Liver (tissue), 9 donors: ENCODE results near the gene SORCS2. TPM values are rescaled to one million over a fixed set of nuclear protein-coding genes. Genes with fewer than 3 reads are reported as not detected.

Experiments
- DNase-seq: peaks from one replicate; pipeline ENCODE4 v3.0.0-alpha.2; 2017; ENCODE audit warnings: low spot score
- H3K27ac ChIP-seq, 2 donors: one replicate each; pipeline ENCODE4 v1.7.0; 2013; ENCODE audit warnings: inconsistent platforms in 2 of 2, low read length in 2 of 2, control low read depth in 1 of 2, low read depth in 1 of 2, mild to moderate bottlenecking in 1 of 2
- H3K27me3 ChIP-seq, 4 donors: one replicate each; pipeline versions ENCODE4 v1.6.1 to v1.7.0; 2013; ENCODE audit warnings: low read length in 3 of 4, inconsistent platforms in 1 of 4, mild to moderate bottlenecking in 1 of 4, moderate library complexity in 1 of 4; ENCODE audit not compliant: control insufficient read depth in 4 of 4, insufficient read depth in 4 of 4
- H3K36me3 ChIP-seq, 4 donors: one replicate each; pipeline versions ENCODE4 v1.6.1 to v1.7.0; 2013; ENCODE audit warnings: low read length in 3 of 4, mild to moderate bottlenecking in 3 of 4, low read depth in 1 of 4, moderate library complexity in 1 of 4; ENCODE audit not compliant: control insufficient read depth in 4 of 4, insufficient read depth in 3 of 4
- H3K4me1 ChIP-seq, 4 donors: one replicate each; pipeline versions ENCODE4 v1.6.1 to v1.7.0; 2013; ENCODE audit warnings: low read length in 3 of 4, mild to moderate bottlenecking in 3 of 4, moderate library complexity in 1 of 4; ENCODE audit not compliant: control insufficient read depth in 4 of 4, insufficient read depth in 4 of 4
- H3K4me3 ChIP-seq, 3 donors: one replicate each; pipeline versions ENCODE4 v1.6.1 to v1.7.0; 2013; ENCODE audit warnings: low read length in 3 of 3, control low read depth in 1 of 3, low read depth in 1 of 3, mild to moderate bottlenecking in 1 of 3
- H3K9ac ChIP-seq, 2 donors: one replicate each; pipeline ENCODE4 v1.7.0; 2013; ENCODE audit warnings: low read length in 2 of 2, mild to moderate bottlenecking in 2 of 2, moderate library complexity in 2 of 2, control low read depth in 1 of 2, low read depth in 1 of 2
- H3K9me3 ChIP-seq, 4 donors: one replicate each; pipeline versions ENCODE4 v1.6.1 to v1.7.0; 2013; ENCODE audit warnings: low read length in 3 of 4; ENCODE audit not compliant: control insufficient read depth in 4 of 4
- EGR1 ChIP-seq, 2 donors: IDR thresholded peaks; 2 replicates each; pipeline ENCODE4 v1.6.1; 2016 to 2018; ENCODE audit warnings: antibody characterized with exemption in 2 of 2, low read depth in 2 of 2
- FOXA1 ChIP-seq: IDR thresholded peaks from 2 replicates; pipeline ENCODE4 v1.6.1; 2016; ENCODE audit warnings: antibody characterized with exemption
- FOXA2 ChIP-seq: IDR thresholded peaks from 2 replicates; pipeline ENCODE4 v1.6.1; 2016; ENCODE audit warnings: antibody characterized with exemption
- GABPA ChIP-seq, 2 donors: IDR thresholded peaks in 1 of 2; conservative IDR thresholded peaks in 1 of 2; 2 replicates each; pipeline ENCODE4 v1.6.1; 2016; ENCODE audit warnings: antibody characterized with exemption in 2 of 2, mild to moderate bottlenecking in 1 of 2, moderate library complexity in 1 of 2
- HNF4A ChIP-seq, 2 donors: conservative IDR thresholded peaks; 2 replicates each; pipeline ENCODE4 v1.6.1; 2016; ENCODE audit warnings: antibody characterized with exemption in 2 of 2, mild to moderate bottlenecking in 2 of 2
- HNF4G ChIP-seq: IDR thresholded peaks from 2 replicates; pipeline ENCODE4 v1.6.1; 2016; ENCODE audit warnings: antibody characterized with exemption
- JUND ChIP-seq, 2 donors: IDR thresholded peaks; 2 replicates each; pipeline ENCODE4 v1.6.1; 2016; ENCODE audit warnings: antibody characterized with exemption in 2 of 2
- MAX ChIP-seq: IDR thresholded peaks from 2 replicates; pipeline ENCODE4 v1.6.1; 2016; ENCODE audit warnings: antibody characterized with exemption
- NR2F2 ChIP-seq: IDR thresholded peaks from 2 replicates; pipeline ENCODE4 v1.6.1; 2016; ENCODE audit warnings: antibody characterized with exemption
- RAD21 ChIP-seq, 2 donors: IDR thresholded peaks; 2 replicates each; pipeline ENCODE4 v1.6.1; 2016; ENCODE audit warnings: antibody characterized with exemption in 2 of 2, mild to moderate bottlenecking in 2 of 2
- RXRA ChIP-seq, 2 donors: IDR thresholded peaks; 2 replicates each; pipeline ENCODE4 v1.6.1; 2017 to 2018; ENCODE audit warnings: antibody characterized with exemption in 2 of 2, mild to moderate bottlenecking in 1 of 2
- SP1 ChIP-seq: IDR thresholded peaks from 2 replicates; pipeline ENCODE4 v1.6.1; 2018; ENCODE audit warnings: antibody characterized with exemption, mild to moderate bottlenecking
- TAF1 ChIP-seq: conservative IDR thresholded peaks from 2 replicates; pipeline ENCODE4 v1.6.1; 2016; ENCODE audit warnings: antibody characterized with exemption, mild to moderate bottlenecking
- YY1 ChIP-seq: IDR thresholded peaks from 2 replicates; pipeline ENCODE4 v1.6.1; 2016; ENCODE audit warnings: antibody characterized with exemption, mild to moderate bottlenecking
- WGBS: extraction: QIAGEN DNeasy Blood & Tissue Kit; methylation state at CpG from one replicate; pipeline ENCODE4 v1.1.7; 2013; 5-methylcytosine and 5-hydroxymethylcytosine counted together
- polyA plus RNA-seq, 2 donors: library from polyadenylated mRNA; stranded (reverse) in 1 of 2; unstranded in 1 of 2; fragments of 200-250 nt in 1 of 2; fragments of >200 nt in 1 of 2; fragmentation: Nextera tagmentation in 1 of 2; extraction: Ambion mirVana in 1 of 2; gene quantifications; one replicate each; pipeline versions ENCODE4 v1.2.1 to v1.2.3, GENCODE V29; 2013 to 2015
- total RNA-seq, 2 donors: library from RNA; depleted of rRNA; stranded (reverse); fragments of >200 nt; gene quantifications; one replicate each; pipeline ENCODE4 v1.2.3, GENCODE V29; 2014
- TF ChIP-seq, protein P1 (sequence below): IDR thresholded peaks from 2 replicates; pipeline ENCODE4 v1.6.1; 2016; ENCODE audit warnings: antibody characterized with exemption
- TF ChIP-seq, protein P2 (sequence below): fragments of 150-350 bp; IDR thresholded peaks from 2 replicates; pipeline ENCODE4 v1.5.1; 2017; ENCODE audit warnings: improper control_type of control experiment, low read depth, low read length; ENCODE audit not compliant: missing input control
- TF ChIP-seq, protein P3 (sequence below): IDR thresholded peaks from 2 replicates; pipeline ENCODE4 v1.6.1; 2016; ENCODE audit warnings: antibody characterized with exemption
- TF ChIP-seq, protein P4 (sequence below): IDR thresholded peaks from 2 replicates; pipeline ENCODE4 v1.6.1; 2016; ENCODE audit warnings: antibody characterized with exemption, mild to moderate bottlenecking
- donor health status: healthy.
- donor health status: healthy.
- donor health status: healthy.
- donor health status: healthy.
- donor health status: healthy.

Gene SORCS2
- total and polyA plus RNA-seq, 4 donors: 0.10 to 1.4 (median 0.92) TPM

- Histone ChIP-seq H3K4me3 (no peak overlapping the region), H3K36me3 (no peaks in the 10 kb centered on the region), H3K27me3 (no peaks in the 10 kb centered on the region), H3K9ac (no peak overlapping the region), H3K9me3 (no peaks in the 10 kb centered on the region), H3K4me1 (no peaks in the 10 kb centered on the region), H3K27ac (no peak overlapping the region)
- no peak for DNase-seq
- 87% methylated on average over 6 of the region's 6 CpGs for WGBS
- TF ChIP-seq HNF4G (no peak), MAX (no peak), YY1 (no peak), FOXA2 (no peak), JUND (IDR thresholded peaks at IDR 0.05) (no peak), GABPA (IDR thresholded peaks at IDR 0.05 in 1 of 2, conservative IDR thresholded peaks at IDR 0.05 in 1 of 2) (no peak), HNF4A (conservative IDR thresholded peaks at IDR 0.05) (no peak), SP1 (no peak), EGR1 (IDR thresholded peaks at IDR 0.05; ENCODE audit: low read depth in 2 of 2) (no peak), RAD21 (IDR thresholded peaks at IDR 0.05) (no peak), NR2F2 (no peak), FOXA1 (no peak), TAF1 (no peak), RXRA (IDR thresholded peaks at IDR 0.05) (no peak)
- TF ChIP-seq, protein P1, sequence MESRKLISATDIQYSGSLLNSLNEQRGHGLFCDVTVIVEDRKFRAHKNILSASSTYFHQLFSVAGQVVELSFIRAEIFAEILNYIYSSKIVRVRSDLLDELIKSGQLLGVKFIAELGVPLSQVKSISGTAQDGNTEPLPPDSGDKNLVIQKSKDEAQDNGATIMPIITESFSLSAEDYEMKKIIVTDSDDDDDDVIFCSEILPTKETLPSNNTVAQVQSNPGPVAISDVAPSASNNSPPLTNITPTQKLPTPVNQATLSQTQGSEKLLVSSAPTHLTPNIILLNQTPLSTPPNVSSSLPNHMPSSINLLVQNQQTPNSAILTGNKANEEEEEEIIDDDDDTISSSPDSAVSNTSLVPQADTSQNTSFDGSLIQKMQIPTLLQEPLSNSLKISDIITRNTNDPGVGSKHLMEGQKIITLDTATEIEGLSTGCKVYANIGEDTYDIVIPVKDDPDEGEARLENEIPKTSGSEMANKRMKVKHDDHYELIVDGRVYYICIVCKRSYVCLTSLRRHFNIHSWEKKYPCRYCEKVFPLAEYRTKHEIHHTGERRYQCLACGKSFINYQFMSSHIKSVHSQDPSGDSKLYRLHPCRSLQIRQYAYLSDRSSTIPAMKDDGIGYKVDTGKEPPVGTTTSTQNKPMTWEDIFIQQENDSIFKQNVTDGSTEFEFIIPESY: no peak
- TF ChIP-seq, protein P2, sequence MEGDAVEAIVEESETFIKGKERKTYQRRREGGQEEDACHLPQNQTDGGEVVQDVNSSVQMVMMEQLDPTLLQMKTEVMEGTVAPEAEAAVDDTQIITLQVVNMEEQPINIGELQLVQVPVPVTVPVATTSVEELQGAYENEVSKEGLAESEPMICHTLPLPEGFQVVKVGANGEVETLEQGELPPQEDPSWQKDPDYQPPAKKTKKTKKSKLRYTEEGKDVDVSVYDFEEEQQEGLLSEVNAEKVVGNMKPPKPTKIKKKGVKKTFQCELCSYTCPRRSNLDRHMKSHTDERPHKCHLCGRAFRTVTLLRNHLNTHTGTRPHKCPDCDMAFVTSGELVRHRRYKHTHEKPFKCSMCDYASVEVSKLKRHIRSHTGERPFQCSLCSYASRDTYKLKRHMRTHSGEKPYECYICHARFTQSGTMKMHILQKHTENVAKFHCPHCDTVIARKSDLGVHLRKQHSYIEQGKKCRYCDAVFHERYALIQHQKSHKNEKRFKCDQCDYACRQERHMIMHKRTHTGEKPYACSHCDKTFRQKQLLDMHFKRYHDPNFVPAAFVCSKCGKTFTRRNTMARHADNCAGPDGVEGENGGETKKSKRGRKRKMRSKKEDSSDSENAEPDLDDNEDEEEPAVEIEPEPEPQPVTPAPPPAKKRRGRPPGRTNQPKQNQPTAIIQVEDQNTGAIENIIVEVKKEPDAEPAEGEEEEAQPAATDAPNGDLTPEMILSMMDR: no peak
- TF ChIP-seq, protein P3, sequence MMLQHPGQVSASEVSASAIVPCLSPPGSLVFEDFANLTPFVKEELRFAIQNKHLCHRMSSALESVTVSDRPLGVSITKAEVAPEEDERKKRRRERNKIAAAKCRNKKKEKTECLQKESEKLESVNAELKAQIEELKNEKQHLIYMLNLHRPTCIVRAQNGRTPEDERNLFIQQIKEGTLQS: no peak
- TF ChIP-seq, protein P4, sequence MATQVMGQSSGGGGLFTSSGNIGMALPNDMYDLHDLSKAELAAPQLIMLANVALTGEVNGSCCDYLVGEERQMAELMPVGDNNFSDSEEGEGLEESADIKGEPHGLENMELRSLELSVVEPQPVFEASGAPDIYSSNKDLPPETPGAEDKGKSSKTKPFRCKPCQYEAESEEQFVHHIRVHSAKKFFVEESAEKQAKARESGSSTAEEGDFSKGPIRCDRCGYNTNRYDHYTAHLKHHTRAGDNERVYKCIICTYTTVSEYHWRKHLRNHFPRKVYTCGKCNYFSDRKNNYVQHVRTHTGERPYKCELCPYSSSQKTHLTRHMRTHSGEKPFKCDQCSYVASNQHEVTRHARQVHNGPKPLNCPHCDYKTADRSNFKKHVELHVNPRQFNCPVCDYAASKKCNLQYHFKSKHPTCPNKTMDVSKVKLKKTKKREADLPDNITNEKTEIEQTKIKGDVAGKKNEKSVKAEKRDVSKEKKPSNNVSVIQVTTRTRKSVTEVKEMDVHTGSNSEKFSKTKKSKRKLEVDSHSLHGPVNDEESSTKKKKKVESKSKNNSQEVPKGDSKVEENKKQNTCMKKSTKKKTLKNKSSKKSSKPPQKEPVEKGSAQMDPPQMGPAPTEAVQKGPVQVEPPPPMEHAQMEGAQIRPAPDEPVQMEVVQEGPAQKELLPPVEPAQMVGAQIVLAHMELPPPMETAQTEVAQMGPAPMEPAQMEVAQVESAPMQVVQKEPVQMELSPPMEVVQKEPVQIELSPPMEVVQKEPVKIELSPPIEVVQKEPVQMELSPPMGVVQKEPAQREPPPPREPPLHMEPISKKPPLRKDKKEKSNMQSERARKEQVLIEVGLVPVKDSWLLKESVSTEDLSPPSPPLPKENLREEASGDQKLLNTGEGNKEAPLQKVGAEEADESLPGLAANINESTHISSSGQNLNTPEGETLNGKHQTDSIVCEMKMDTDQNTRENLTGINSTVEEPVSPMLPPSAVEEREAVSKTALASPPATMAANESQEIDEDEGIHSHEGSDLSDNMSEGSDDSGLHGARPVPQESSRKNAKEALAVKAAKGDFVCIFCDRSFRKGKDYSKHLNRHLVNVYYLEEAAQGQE: no peak
These were observed 498.7 kb downstream of the SORCS2 start for GRCh38 chr4:7691061-7691460.
